Astrocyte (in vitro differentiated cells and primary cell): Measurements from ENCODE around the gene RALGPS2.

Source experiments
- EZH2 ChIP-seq: IDR thresholded peaks from 2 replicates; pipeline ENCODE4 v1.6.1; 2012; ENCODE audit warnings: mild to moderate bottlenecking, low read length, inconsistent platforms; ENCODE audit not compliant: insufficient read depth
- TF ChIP-seq, protein P1 (sequence below): IDR thresholded peaks from 2 replicates; pipeline ENCODE4 v1.5.1; 2011; ENCODE audit warnings: low read depth, mild to moderate bottlenecking, inconsistent platforms, low read length, moderate library complexity; ENCODE audit not compliant: insufficient read depth

DNA sequence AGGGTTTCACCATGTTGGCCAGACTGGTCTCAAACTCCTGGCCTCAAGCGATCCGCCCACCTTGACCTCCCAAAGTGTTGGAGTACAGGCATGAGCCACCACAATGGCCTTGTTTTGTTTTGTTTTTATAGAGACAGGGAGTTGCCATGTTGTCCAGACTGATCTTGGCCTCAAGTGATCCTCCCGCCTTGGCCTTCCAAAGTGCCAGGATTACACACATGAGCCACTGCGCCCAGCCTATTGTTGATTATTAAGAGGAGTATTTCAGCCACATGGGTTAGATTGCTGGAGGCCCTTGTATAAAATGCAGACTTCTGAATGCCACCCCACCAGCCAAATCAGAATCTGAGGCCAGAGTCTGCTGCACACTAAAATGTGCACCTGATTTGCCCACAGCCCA lies 203.0 kb downstream of the RALGPS2 start:
- TF ChIP-seq, protein P1, sequence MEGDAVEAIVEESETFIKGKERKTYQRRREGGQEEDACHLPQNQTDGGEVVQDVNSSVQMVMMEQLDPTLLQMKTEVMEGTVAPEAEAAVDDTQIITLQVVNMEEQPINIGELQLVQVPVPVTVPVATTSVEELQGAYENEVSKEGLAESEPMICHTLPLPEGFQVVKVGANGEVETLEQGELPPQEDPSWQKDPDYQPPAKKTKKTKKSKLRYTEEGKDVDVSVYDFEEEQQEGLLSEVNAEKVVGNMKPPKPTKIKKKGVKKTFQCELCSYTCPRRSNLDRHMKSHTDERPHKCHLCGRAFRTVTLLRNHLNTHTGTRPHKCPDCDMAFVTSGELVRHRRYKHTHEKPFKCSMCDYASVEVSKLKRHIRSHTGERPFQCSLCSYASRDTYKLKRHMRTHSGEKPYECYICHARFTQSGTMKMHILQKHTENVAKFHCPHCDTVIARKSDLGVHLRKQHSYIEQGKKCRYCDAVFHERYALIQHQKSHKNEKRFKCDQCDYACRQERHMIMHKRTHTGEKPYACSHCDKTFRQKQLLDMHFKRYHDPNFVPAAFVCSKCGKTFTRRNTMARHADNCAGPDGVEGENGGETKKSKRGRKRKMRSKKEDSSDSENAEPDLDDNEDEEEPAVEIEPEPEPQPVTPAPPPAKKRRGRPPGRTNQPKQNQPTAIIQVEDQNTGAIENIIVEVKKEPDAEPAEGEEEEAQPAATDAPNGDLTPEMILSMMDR: no peak
- TF ChIP-seq EZH2: no peak
